VCaP (cell line): ENCODE results near the gene YKT6.

Experiments used
- H3K27ac ChIP-seq: fragments of 450-650 bp; 2 replicates; pipeline ENCODE4 v1.5.1; 2017
- TF ChIP-seq, protein P1 (sequence below): fragments of 450-650 bp; conservative IDR thresholded peaks from 2 replicates; pipeline ENCODE4 v1.5.1; 2017; ENCODE audit warnings: mild to moderate bottlenecking, moderate library complexity

The YKT6 gene

DNA sequence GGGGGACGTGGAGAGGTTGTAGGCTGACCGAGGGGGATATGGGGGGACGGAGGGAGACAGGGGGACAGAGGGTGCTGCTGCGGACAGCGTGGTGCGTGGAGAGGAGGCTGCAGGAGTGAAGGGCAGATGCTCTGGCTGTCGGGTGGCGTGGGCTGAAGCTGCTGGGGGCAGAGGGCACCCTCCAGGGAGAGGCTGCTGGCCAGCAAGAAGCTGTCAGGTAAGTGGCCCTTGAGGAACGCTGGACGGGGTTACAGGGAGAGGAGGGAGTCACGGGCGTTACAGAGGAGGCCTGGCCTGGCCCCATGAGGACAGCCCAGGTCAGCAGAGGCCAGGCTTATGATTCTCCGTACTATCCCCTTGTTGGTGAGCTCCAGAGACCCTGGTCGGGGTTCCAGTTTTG, 27.1 kb downstream of the YKT6 start:
- TF ChIP-seq, protein P1, sequence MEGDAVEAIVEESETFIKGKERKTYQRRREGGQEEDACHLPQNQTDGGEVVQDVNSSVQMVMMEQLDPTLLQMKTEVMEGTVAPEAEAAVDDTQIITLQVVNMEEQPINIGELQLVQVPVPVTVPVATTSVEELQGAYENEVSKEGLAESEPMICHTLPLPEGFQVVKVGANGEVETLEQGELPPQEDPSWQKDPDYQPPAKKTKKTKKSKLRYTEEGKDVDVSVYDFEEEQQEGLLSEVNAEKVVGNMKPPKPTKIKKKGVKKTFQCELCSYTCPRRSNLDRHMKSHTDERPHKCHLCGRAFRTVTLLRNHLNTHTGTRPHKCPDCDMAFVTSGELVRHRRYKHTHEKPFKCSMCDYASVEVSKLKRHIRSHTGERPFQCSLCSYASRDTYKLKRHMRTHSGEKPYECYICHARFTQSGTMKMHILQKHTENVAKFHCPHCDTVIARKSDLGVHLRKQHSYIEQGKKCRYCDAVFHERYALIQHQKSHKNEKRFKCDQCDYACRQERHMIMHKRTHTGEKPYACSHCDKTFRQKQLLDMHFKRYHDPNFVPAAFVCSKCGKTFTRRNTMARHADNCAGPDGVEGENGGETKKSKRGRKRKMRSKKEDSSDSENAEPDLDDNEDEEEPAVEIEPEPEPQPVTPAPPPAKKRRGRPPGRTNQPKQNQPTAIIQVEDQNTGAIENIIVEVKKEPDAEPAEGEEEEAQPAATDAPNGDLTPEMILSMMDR, result no peak
- no peak overlapping the region for H3K27ac ChIP-seq

- TF ChIP-seq, protein P1, result no peak
- no peak overlapping the region for H3K27ac ChIP-seq
These were observed 28.0 kb downstream of the YKT6 start for GRCh38 chr7:44228571-44229350.

DNA sequence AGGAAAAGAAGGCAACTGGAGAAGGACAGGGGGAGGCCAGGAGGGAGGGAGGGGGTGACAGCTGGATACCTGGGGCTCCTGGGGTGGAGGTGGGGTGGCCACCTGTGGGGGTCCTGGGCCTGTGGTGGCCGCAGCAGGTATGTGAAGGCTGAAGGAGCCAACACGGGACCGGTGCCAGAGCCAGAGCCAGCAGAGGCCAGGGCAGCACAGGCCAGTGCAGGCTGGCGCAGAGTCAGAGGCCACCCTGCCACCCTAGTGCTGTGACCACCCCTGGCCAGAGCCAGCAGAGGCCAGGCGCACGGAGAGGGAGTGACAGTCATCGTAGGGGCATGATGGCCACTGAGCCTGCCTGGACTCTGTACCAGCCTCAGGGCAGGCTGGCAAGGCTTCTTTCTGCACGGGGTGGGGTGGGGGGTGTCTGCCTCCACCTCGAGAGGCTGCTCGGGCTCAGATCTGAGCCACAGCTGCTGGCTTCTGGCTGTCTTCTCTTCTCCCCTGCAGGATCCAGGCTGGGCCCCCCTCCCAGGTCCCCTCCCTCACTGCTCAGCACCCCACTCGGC, 28.8 kb downstream of the YKT6 start:
- H3K27ac ChIP-seq, result no peak overlapping the region

DNA sequence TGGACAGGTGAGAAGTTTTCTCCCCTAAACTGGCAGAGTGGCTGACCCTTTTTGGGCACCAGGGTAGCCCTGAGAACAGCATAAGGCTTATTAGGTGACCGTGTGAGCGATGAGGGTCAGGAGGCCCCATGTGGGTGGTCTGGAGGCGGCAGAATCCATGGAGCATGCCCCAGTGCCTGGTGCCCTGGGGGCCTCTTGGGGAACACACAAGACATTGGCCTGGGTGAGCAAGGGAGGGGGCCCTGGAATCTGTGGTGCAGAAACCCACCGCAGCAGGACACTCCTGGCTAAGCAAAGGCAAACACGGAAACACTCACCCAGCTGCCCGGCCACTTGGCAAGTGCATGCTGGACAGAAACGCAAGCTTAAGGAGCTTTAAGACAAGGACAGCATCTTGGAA, 29.5 kb downstream of the YKT6 start:
- TF ChIP-seq, protein P1, result no peak
- no peak overlapping the region for H3K27ac ChIP-seq

More for the DNA sequence above, 28.8 kb downstream of the YKT6 start:
- TF ChIP-seq, protein P1, result no peak

- H3K27ac ChIP-seq, result no peak overlapping the region
- TF ChIP-seq, protein P1, result no peak
These were observed 30.3 kb downstream of the YKT6 start for GRCh38 chr7:44231088-44231487.

- TF ChIP-seq, protein P1, result no peak
- H3K27ac ChIP-seq, result no peak overlapping the region
These were observed 31.6 kb downstream of the YKT6 start for GRCh38 chr7:44232396-44232795.

GRCh38 chr7:44232901-44233715, 32.3 kb downstream of the YKT6 start:
- TF ChIP-seq, protein P1, result no peak

More at GRCh38 chr7:44232901-44233715, 32.3 kb downstream of the YKT6 start:
- no peak overlapping the region for H3K27ac ChIP-seq
